Measurements from ENCODE around the gene ADGRG4.
A peak's percentile ranks its signal among the peaks of the same experiment; 100 is the strongest.

Gene ADGRG4

DNA sequence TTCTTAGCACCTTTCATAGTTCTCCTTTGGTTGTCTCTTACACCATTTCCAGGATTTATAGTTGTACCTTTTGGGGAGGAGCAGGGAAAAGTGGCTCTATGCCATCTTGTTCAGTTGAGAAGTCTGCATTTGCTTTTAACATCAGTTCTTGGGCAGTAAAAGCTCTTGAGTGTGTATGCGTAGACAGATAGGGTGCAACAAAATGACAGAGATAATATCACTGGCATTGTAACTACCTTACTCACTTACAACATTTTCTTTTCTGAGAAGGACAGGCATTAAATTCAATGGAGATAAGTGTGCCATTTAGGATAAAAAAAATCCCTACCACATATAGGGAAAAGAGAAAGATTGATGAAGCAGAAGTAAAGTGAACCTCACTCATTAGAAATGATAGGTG, 38.9 kb downstream of the ADGRG4 start:
- H3K4me3 ChIP-seq (ENCODE audit: low read length), result no peak overlapping the region
- DNase-seq (ENCODE audit: low read depth), result no peak
- TF ChIP-seq, protein P1, sequence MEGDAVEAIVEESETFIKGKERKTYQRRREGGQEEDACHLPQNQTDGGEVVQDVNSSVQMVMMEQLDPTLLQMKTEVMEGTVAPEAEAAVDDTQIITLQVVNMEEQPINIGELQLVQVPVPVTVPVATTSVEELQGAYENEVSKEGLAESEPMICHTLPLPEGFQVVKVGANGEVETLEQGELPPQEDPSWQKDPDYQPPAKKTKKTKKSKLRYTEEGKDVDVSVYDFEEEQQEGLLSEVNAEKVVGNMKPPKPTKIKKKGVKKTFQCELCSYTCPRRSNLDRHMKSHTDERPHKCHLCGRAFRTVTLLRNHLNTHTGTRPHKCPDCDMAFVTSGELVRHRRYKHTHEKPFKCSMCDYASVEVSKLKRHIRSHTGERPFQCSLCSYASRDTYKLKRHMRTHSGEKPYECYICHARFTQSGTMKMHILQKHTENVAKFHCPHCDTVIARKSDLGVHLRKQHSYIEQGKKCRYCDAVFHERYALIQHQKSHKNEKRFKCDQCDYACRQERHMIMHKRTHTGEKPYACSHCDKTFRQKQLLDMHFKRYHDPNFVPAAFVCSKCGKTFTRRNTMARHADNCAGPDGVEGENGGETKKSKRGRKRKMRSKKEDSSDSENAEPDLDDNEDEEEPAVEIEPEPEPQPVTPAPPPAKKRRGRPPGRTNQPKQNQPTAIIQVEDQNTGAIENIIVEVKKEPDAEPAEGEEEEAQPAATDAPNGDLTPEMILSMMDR (IDR thresholded peaks at IDR 0.05; ENCODE audit: insufficient read depth, low read depth, low read length, missing control alignments), result no peak

DNA sequence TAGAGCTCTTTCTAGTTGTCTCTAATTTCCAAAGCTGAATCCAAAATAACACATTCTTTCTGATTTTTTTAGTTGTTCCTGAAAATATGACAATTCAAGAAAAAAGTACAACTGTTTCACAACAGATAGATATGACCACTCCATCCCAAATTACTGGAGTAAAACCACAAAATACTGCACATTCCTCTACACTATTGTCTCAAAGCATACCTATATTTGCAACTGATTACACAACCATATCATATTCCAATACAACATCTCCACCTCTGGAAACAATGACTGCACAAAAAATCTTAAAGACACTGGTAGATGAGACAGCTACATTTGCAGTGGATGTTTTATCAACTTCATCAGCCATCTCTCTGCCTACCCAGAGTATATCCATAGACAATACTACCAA, 43.6 kb downstream of the ADGRG4 start:
- TF ChIP-seq, protein P1 (IDR thresholded peaks at IDR 0.05; ENCODE audit: insufficient read depth, low read depth, low read length, missing control alignments), result no peak
- no peak for DNase-seq (ENCODE audit: low read depth)
- H3K4me3 ChIP-seq (ENCODE audit: low read length), result no peak overlapping the region

GRCh38 chrX:136346506-136346905, 45.7 kb downstream of the ADGRG4 start:
- H3K4me3 ChIP-seq (ENCODE audit: low read length), result no peak overlapping the region
- TF ChIP-seq, protein P1 (IDR thresholded peaks at IDR 0.05; ENCODE audit: insufficient read depth, low read depth, low read length, missing control alignments), result no peak
- no peak for DNase-seq (ENCODE audit: low read depth)

GRCh38 chrX:136347706-136348105, 46.9 kb downstream of the ADGRG4 start:
- DNase-seq (ENCODE audit: low read depth), result peak; percentile 54
- no peak overlapping the region for H3K4me3 ChIP-seq (ENCODE audit: low read length)
- TF ChIP-seq, protein P1 (IDR thresholded peaks at IDR 0.05; ENCODE audit: insufficient read depth, low read depth, low read length, missing control alignments), result no peak

- TF ChIP-seq, protein P1 (IDR thresholded peaks at IDR 0.05; ENCODE audit: insufficient read depth, low read depth, low read length, missing control alignments), result no peak
- H3K4me3 ChIP-seq (ENCODE audit: low read length), result no peak overlapping the region
- peak; percentile 93 for DNase-seq (ENCODE audit: low read depth)
Observed at GRCh38 chrX:136353526-136354093, 52.8 kb downstream of the ADGRG4 start.

DNA sequence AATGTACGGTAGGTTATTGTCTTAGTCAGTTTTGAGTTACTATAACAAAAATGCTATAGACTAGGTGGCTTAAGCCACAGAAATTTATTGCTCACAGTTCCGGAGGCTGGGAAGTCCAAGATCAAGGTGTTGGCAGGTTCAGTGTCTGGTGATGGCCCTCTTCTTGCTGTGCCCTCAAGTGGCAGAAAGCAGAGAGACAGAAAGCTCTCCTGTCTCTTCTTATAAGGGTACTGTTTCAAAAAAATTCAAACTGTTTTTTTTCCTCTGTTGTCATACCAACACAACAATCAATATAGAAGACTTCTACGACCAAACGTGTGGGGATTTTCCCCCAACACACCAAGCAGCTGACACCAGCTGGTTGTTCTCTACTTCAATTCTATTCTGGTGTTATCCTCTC, 53.4 kb downstream of the ADGRG4 start:
- peak; percentile 27 for DNase-seq (ENCODE audit: low read depth)
- H3K4me3 ChIP-seq (ENCODE audit: low read length), result no peak overlapping the region
- TF ChIP-seq, protein P1 (IDR thresholded peaks at IDR 0.05; ENCODE audit: insufficient read depth, low read depth, low read length, missing control alignments), result no peak

DNA sequence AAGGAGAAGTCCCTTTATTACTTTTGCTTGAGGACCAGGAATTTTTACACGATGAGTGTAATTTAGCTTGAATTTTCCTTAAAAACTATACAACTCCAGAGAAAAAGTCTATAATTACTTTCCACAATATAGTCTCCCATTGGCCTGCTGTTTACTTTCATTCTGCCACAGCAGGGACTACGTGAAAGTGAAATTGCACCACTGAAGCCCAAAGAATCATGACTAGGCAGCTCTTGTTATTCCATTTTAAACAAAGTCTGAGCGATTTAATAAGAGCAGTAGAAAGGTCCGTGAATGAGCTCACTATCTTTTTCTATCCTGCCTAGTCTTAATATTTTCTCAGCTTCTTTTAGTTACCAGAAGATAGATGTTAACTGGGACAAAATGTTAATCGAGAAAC, 68.6 kb downstream of the ADGRG4 start:
- DNase-seq (ENCODE audit: low read depth), result no peak
- TF ChIP-seq, protein P1 (IDR thresholded peaks at IDR 0.05; ENCODE audit: insufficient read depth, low read depth, low read length, missing control alignments), result no peak

More for the DNA sequence above, 68.6 kb downstream of the ADGRG4 start:
- no peak overlapping the region for H3K4me3 ChIP-seq (ENCODE audit: low read length)
